Stromal cell of bone marrow (primary cell): Measurements from ENCODE around the gene CTNND1.
A peak's percentile ranks its signal among the peaks of the same experiment; 100 is the strongest.
"Not testable (repeated sequence)": the region's sequence is repeated elsewhere in the genome, so short reads cannot be mapped to it uniquely, and the experiment has no call there.

Source experiments
- DNase-seq: peaks from one replicate; pipeline ENCODE4 v3.0.0-alpha.2; 2012; ENCODE audit warnings: low read depth

The CTNND1 gene

GRCh38 chr11:57792870-57793269 lies 31.3 kb downstream of the CTNND1 start:
- DNase-seq: no peak

- DNase-seq: no peak
These were observed 31.9 kb downstream of the CTNND1 start for GRCh38 chr11:57793351-57794115.

- DNase-seq: peak; percentile 53
These were observed 37.4 kb downstream of the CTNND1 start for GRCh38 chr11:57798905-57799559.

- peak; percentile 50 for DNase-seq
These were observed 39.0 kb downstream of the CTNND1 start for GRCh38 chr11:57800444-57801182.

GRCh38 chr11:57801183-57801485 lies 39.5 kb downstream of the CTNND1 start:
- no peak for DNase-seq

GRCh38 chr11:57802411-57802810 lies 40.8 kb downstream of the CTNND1 start:
- DNase-seq: no peak

- no peak for DNase-seq
These were observed 42.9 kb downstream of the CTNND1 start for GRCh38 chr11:57804466-57804865.

GRCh38 chr11:57805780-57806179 lies 44.2 kb downstream of the CTNND1 start:
- no peak for DNase-seq

- no peak for DNase-seq
These were observed 51.0 kb downstream of the CTNND1 start for GRCh38 chr11:57812634-57813033.

GRCh38 chr11:57815476-57815875 lies 53.9 kb downstream of the CTNND1 start:
- no peak for DNase-seq

- no peak for DNase-seq
These were observed 54.3 kb downstream of the CTNND1 start for GRCh38 chr11:57815877-57816276.

GRCh38 chr11:57818812-57819211 lies 57.2 kb downstream of the CTNND1 start:
- DNase-seq: no peak

- DNase-seq: no peak
These were observed 57.8 kb downstream of the CTNND1 start for GRCh38 chr11:57819252-57819979.

GRCh38 chr11:57823859-57824258 lies 62.3 kb downstream of the CTNND1 start:
- no peak for DNase-seq

- DNase-seq: no peak
These were observed 73.2 kb downstream of the CTNND1 start for GRCh38 chr11:57834852-57835251.

- DNase-seq: not testable (repeated sequence)
These were observed 77.0 kb downstream of the CTNND1 start for GRCh38 chr11:57838609-57839008.

- DNase-seq: no peak
These were observed 81.3 kb downstream of the CTNND1 start for GRCh38 chr11:57842873-57843272.

- no peak for DNase-seq
These were observed 106.4 kb downstream of the CTNND1 start for GRCh38 chr11:57867966-57868365.

GRCh38 chr11:57868491-57868890 lies 106.9 kb downstream of the CTNND1 start:
- no peak for DNase-seq
